Lower leg skin (tissue), 4 donors: Measurements from ENCODE around the gene RGS11. TPM values are rescaled to one million over a fixed set of nuclear protein-coding genes. Genes with fewer than 3 reads are reported as not detected.

ENCODE experiments used
- DNase-seq, 2 donors: peaks; one replicate each; pipeline ENCODE4 v3.0.0-alpha.2; 2019; ENCODE audit warnings: low spot score in 2 of 2
- H3K4me3 ChIP-seq: fragments of 200-600 bp; sonication (generic); 2 replicates; pipeline ENCODE4 v1.5.1; 2017; ENCODE audit warnings: mild to moderate bottlenecking, low read depth; ENCODE audit not compliant: poor library complexity, severe bottlenecking
- POLR2A ChIP-seq, 2 donors: fragments of 450-650 bp; IDR thresholded peaks; one replicate each; pipeline ENCODE4 v1.6.1; 2016 to 2017; ENCODE audit warnings: antibody characterized with exemption in 2 of 2, mild to moderate bottlenecking in 1 of 2, moderate library complexity in 1 of 2
- WGBS, 2 donors: methylation state at CpG; one replicate each; pipeline ENCODE4 v1.1.5; 2018; 5-methylcytosine and 5-hydroxymethylcytosine counted together
- intact Hi-C: fragments of 100-400 bp; cut with DNase I; formaldehyde crosslinking; loops from one replicate; pipeline ENCODE4 v1.15.0; 2023; ENCODE audit warnings: low total_unique reads
- total RNA-seq, 4 donors: library from RNA; depleted of rRNA; stranded (reverse); fragments of >200 nt; gene quantifications; one replicate each; pipeline ENCODE4 v1.1.0, GENCODE V29; 2016
- TF ChIP-seq, protein P1 (sequence below), 3 donors: fragments of 450-650 bp; IDR thresholded peaks; one replicate each; pipeline ENCODE4 v1.5.1; 2016; ENCODE audit warnings: antibody characterized with exemption in 3 of 3, mild to moderate bottlenecking in 3 of 3, moderate library complexity in 2 of 3

RGS11 gene
- total RNA-seq, 4 donors from 2014 or later = 0.08 to 2.7 (median 1.6) TPM

DNA sequence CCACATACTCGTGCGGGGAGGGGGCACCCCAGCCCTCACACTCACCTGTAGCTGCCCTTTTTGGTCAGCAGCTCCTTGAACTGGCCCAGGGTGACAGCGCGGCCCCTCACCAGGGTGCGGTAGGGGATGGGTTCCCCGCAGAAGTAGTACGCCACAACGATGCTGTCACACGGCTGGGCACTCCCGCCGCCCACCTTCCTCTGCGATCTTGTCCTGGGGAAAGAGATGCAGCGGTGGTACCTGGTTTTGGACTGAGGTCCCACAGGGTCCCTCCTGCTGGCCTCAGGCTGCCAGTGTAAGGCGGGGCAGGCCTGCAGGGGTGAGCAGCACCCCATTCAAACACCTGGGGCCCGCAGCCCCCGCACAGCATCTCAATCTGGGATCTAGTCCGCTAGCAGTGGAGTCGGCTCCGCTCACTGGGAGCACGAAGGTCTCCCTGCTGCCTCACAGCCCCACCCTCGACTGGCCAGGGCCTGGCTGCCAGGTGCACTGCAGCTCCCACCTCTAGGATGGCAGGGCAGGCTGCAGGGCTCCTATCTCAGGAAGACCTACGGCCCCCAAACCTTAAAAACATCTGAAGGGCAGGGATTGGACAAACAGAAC is 13.8 kb upstream of the RGS11 start:
- no peak for TF ChIP-seq POLR2A (IDR thresholded peaks at IDR 0.05)
- TF ChIP-seq, protein P1, sequence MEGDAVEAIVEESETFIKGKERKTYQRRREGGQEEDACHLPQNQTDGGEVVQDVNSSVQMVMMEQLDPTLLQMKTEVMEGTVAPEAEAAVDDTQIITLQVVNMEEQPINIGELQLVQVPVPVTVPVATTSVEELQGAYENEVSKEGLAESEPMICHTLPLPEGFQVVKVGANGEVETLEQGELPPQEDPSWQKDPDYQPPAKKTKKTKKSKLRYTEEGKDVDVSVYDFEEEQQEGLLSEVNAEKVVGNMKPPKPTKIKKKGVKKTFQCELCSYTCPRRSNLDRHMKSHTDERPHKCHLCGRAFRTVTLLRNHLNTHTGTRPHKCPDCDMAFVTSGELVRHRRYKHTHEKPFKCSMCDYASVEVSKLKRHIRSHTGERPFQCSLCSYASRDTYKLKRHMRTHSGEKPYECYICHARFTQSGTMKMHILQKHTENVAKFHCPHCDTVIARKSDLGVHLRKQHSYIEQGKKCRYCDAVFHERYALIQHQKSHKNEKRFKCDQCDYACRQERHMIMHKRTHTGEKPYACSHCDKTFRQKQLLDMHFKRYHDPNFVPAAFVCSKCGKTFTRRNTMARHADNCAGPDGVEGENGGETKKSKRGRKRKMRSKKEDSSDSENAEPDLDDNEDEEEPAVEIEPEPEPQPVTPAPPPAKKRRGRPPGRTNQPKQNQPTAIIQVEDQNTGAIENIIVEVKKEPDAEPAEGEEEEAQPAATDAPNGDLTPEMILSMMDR (IDR thresholded peaks at IDR 0.05) = no peak
- DNase-seq = no peak
- intact Hi-C loops = no loop called here
- WGBS, 2 donors = 93 to 95% methylated on average over 19 to 21 of the region's 22 CpGs
- H3K4me3 ChIP-seq = no peak overlapping the region

DNA sequence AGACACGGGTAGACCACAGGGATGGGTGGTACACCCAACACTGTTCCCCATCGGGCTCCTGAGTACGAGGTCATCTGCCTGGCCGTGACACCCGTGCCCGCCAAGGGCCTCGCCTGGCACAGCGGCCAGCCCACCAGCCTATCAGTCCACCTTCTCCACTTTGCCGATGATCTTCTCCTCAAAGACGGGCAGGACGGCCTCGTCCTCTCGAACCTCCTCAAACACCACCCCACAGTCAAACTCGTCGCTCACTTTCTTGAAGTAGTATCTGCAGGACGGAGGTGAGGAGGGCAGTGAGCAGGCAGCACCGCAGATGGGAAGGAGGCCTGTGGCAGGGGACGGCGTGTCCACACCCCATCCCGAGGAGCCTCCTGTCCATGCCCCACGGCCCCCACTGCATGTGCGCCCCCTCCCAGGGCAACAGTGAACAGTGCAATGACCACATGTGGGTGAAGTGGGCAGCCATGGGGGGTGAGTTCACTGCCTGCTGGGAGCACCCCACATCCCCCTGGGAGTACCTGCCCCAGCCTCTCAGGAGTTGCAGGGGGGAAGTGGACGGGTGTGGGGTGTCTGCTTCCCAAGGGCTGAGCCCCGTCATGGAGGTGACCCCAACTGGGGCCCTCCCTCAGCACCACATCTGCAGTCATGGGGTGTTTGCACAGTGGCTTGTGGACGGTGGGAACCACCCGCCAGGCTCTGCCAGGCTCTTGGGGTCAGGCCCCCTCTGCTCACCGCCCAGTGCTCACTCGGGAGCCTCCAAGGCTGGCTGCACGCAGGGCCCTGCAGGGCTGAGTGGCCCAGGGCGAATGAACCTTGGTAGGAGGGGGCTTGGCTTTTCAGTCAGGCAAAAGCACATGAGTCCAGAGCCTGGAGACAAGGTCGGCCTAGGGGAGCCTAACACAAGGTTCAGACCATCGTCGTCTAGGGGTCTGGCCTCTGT is 12.5 kb upstream of the RGS11 start:
- 93 to 96% methylated on average over 29 to 30 of the region's 33 CpGs for WGBS, 2 donors
- intact Hi-C loops = no loop called here
- TF ChIP-seq POLR2A (IDR thresholded peaks at IDR 0.05) = no peak
- TF ChIP-seq, protein P1 (IDR thresholded peaks at IDR 0.05) = no peak
- DNase-seq = no peak
- no peak overlapping the region for H3K4me3 ChIP-seq

DNA sequence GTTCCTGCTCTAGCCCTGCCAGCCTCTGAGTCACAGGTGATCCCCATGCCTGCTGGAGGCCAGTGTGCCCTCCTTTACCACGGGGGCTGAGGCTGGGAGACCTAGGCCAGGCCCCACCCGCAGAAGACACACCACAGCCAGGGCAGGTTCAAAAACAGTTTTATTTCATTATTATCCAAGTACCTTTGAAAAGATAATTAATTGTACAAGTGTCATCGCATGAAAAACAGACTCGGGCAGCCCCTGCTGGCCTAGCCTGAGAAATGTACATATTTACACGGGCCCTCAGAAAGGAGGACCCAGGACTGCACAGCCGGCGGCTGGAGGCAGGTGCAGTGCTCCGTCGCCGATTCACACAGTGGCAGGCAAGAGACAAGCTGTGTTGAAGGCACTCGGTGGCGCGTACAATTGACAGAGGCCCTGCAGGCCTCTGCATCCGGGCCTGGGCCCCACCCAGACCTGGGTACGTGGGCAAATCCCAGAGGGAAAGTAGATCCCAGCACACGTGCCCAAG is 11.6 kb upstream of the RGS11 start:
- WGBS, 2 donors = 77 to 78% methylated on average over 15 to 16 of the region's 16 CpGs

DNA sequence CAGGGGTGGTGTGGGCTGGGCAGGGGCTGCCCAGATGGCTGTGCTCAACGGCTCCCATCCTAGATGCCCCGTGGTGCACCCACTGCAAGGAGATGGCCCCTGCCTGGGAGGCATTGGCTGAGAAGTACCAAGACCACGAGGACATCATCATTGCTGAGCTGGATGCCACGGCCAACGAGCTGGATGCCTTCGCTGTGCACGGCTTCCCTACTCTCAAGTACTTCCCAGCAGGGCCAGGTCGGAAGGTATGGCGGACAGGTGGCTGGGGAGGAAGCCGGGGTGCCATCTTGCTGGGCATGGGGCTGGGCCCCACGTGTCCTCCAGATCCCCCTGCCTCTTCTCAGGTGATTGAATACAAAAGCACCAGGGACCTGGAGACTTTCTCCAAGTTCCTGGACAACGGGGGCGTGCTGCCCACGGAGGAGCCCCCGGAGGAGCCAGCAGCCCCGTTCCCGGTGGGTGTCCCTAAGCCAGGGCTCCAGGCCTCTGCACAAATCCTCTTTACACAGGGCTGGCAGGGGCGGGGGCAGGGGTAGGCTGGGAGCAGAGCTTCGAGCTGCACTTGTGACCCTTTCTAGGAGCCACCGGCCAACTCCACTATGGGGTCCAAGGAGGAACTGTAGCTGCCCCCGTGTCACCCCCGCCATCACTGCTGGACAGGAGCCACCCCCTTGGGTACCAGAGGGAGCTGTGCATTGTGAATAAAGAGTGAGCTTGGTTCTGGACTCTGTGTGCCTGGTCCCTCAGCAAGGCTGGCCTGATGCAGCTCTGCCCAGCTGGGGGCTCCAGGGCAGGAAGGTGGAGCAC is 10.9 kb upstream of the RGS11 start:
- intact Hi-C loops = no loop called here
- 90 to 95% methylated on average over 17 to 20 of the region's 22 CpGs for WGBS, 2 donors
- no peak overlapping the region for H3K4me3 ChIP-seq
- DNase-seq = no peak
- TF ChIP-seq, protein P1 (IDR thresholded peaks at IDR 0.05) = no peak
- TF ChIP-seq POLR2A (IDR thresholded peaks at IDR 0.05) = no peak

More for the DNA sequence above, 11.6 kb upstream of the RGS11 start:
- intact Hi-C loops = no loop called here
- TF ChIP-seq, protein P1 (IDR thresholded peaks at IDR 0.05) = no peak
- TF ChIP-seq POLR2A (IDR thresholded peaks at IDR 0.05) = no peak
- no peak overlapping the region for H3K4me3 ChIP-seq
- DNase-seq = no peak

DNA sequence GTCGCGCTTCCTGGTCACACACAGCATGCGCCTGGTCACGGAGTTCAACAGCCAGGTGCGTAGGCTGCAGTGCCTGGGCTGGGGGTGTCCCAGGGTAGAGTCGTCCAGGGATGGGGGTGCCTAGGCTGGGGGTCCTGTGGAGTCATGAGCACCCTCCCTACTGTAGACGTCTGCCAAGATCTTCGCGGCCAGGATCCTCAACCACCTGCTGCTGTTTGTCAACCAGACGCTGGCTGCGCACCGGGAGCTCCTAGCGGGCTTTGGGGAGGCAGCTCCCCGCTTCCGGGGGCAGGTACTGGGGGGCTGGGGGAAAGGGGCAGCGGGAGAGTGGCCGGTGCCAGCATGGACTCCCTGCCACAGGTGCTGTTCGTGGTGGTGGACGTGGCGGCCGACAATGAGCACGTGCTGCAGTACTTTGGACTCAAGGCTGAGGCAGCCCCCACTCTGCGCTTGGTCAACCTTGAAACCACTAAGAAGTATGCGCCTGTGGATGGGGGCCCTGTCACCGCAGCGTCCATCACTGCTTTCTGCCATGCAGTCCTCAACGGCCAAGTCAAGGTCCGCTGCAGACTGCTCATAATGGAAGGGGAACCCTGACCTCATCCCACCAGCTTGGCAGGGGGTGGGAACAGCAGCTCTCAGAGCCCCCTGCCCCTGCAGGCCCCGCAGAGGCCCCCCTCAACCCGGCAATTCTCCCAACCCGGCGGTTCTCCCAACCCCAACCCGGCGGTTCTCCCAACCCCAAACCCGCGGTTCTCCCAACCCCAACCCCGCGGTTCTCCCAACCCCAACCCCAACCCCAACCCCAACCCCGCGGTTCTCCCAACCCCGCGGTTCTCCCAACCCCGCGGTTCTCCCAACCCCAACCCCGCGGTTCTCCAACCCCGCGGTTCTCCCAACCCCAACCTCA is 9.7 kb upstream of the RGS11 start:
- intact Hi-C loops = no loop called here
- TF ChIP-seq POLR2A (IDR thresholded peaks at IDR 0.05) = no peak
- TF ChIP-seq, protein P1 (IDR thresholded peaks at IDR 0.05) = no peak
- no peak overlapping the region for H3K4me3 ChIP-seq
- DNase-seq = no peak
- 92 to 95% methylated on average over 33 to 48 of the region's 48 CpGs for WGBS, 2 donors
